ENCODE results near the gene LGALS12.
"Not testable (repeated sequence)": the region's sequence is repeated elsewhere in the genome, so short reads cannot be mapped to it uniquely, and the experiment has no call there.

LGALS12 gene

GRCh38 chr11:63532799-63533475 lies 27.1 kb downstream of the LGALS12 start:
- DNase-seq (ENCODE audit: low read depth, low spot score): peak; percentile 48

- no peak for DNase-seq (ENCODE audit: low read depth, low spot score)
These were observed 28.2 kb downstream of the LGALS12 start for GRCh38 chr11:63534076-63534475.

GRCh38 chr11:63534895-63535461 lies 29.1 kb downstream of the LGALS12 start:
- no peak for DNase-seq (ENCODE audit: low read depth, low spot score)

- DNase-seq (ENCODE audit: low read depth, low spot score): no peak
These were observed 29.9 kb downstream of the LGALS12 start for GRCh38 chr11:63535734-63536133.

- peak; percentile 79 for DNase-seq (ENCODE audit: low read depth, low spot score)
These were observed 30.9 kb downstream of the LGALS12 start, which contains the start of gene PLAAT4 for GRCh38 chr11:63536669-63537292. Gene PLAAT4, plus strand, starts transcription at chr11:63536808. Its CDS starts 61 bp downstream, at chr11:63536869.

- peak; percentile 94 for DNase-seq (ENCODE audit: low read depth, low spot score)
These were observed 31.6 kb downstream of the LGALS12 start for GRCh38 chr11:63537293-63538101.

- DNase-seq (ENCODE audit: low read depth, low spot score): not testable (repeated sequence)
These were observed 36.6 kb downstream of the LGALS12 start for GRCh38 chr11:63542506-63542905.

GRCh38 chr11:63543711-63544110 lies 37.8 kb downstream of the LGALS12 start:
- no peak for DNase-seq (ENCODE audit: low read depth, low spot score)

GRCh38 chr11:63547061-63547460 lies 41.2 kb downstream of the LGALS12 start:
- no peak for DNase-seq (ENCODE audit: low read depth, low spot score)

GRCh38 chr11:63548178-63548577 lies 42.3 kb downstream of the LGALS12 start:
- DNase-seq (ENCODE audit: low read depth, low spot score): peak; percentile 28

- no peak for DNase-seq (ENCODE audit: low read depth, low spot score)
These were observed 43.5 kb downstream of the LGALS12 start for GRCh38 chr11:63549411-63549810.

GRCh38 chr11:63550156-63550700 lies 44.3 kb downstream of the LGALS12 start:
- DNase-seq (ENCODE audit: low read depth, low spot score): not testable (repeated sequence)

- peak; percentile 44 for DNase-seq (ENCODE audit: low read depth, low spot score)
These were observed 45.4 kb downstream of the LGALS12 start for GRCh38 chr11:63551091-63551888.

GRCh38 chr11:63551889-63552266 lies 46.0 kb downstream of the LGALS12 start:
- no peak for DNase-seq (ENCODE audit: low read depth, low spot score)

- no peak for DNase-seq (ENCODE audit: low read depth, low spot score)
These were observed 47.0 kb downstream of the LGALS12 start for GRCh38 chr11:63552921-63553320.

GRCh38 chr11:63553759-63554158 lies 47.9 kb downstream of the LGALS12 start:
- DNase-seq (ENCODE audit: low read depth, low spot score): no peak

- DNase-seq (ENCODE audit: low read depth, low spot score): no peak
These were observed 49.0 kb downstream of the LGALS12 start for GRCh38 chr11:63554877-63555223.

- DNase-seq (ENCODE audit: low read depth, low spot score): no peak
These were observed 50.6 kb downstream of the LGALS12 start for GRCh38 chr11:63556404-63557013.

- DNase-seq (ENCODE audit: low read depth, low spot score): no peak
These were observed 51.7 kb downstream of the LGALS12 start for GRCh38 chr11:63557570-63557969.

GRCh38 chr11:63558459-63559157 lies 52.7 kb downstream of the LGALS12 start:
- DNase-seq (ENCODE audit: low read depth, low spot score): no peak
